CD4-positive, alpha-beta T cell (primary cell): Measurements from ENCODE around the gene PPDPF. TPM values are rescaled to one million over a fixed set of nuclear protein-coding genes. Genes with fewer than 3 reads are reported as not detected.

Experiments
- ATAC-seq: fragments of 200-7000 bp; cut with Tn5 transposase; one replicate; pipeline ENCODE4 v1.10.0; 2022; ENCODE audit warnings: mild to moderate bottlenecking; ENCODE audit not compliant: poor library complexity
- CTCF ChIA-PET: fragments of 350-600 bp; sonication (Branson Sonifier 250); formaldehyde crosslinking; loops from one replicate; lab custom pipeline; 2021; ENCODE audit warnings: antibody characterized with exemption, inconsistent platforms; lab: Charles Lee
- POLR2A ChIA-PET: fragments of 350-600 bp; sonication (Branson Sonifier 250); formaldehyde crosslinking; loops from one replicate; lab custom pipeline; 2021; ENCODE audit warnings: antibody characterized with exemption, inconsistent platforms; lab: Charles Lee
- DNase-seq, 14 experiments: peaks; one replicate each; pipeline ENCODE4 v3.0.0-alpha.2; 2013 to 2020; ENCODE audit warnings: mixed read lengths in 2 of 14
- H3K27ac ChIP-seq, 2 donors: one replicate each; pipeline versions ENCODE4 v1.5.1 to v1.7.0; 2013; ENCODE audit warnings: low read length in 2 of 2, low read depth in 1 of 2, mild to moderate bottlenecking in 1 of 2
- H3K27me3 ChIP-seq, 2 experiments: 1 replicate in 1 of 2; 2 replicates in 1 of 2; pipeline versions ENCODE4 v1.6.1 to v1.7.0; 2013; ENCODE audit warnings: low read length in 2 of 2, control low read depth in 1 of 2, mild to moderate bottlenecking in 1 of 2, moderate library complexity in 1 of 2; ENCODE audit not compliant: insufficient read depth in 2 of 2, control insufficient read depth in 1 of 2
- H3K36me3 ChIP-seq: one replicate; pipeline ENCODE4 v1.6.1; 2013; ENCODE audit warnings: low read length, control low read depth; ENCODE audit not compliant: insufficient read depth
- H3K4me1 ChIP-seq: one replicate; pipeline ENCODE4 v1.6.1; 2013; ENCODE audit warnings: low read length, control low read depth; ENCODE audit not compliant: insufficient read depth
- H3K4me3 ChIP-seq: one replicate; pipeline ENCODE4 v1.5.1; 2013; ENCODE audit warnings: mild to moderate bottlenecking, low read length, moderate library complexity
- H3K9me3 ChIP-seq, 2 experiments: 1 replicate in 1 of 2; 2 replicates in 1 of 2; pipeline versions ENCODE4 v1.6.1 to v1.7.0; 2013; ENCODE audit warnings: low read length in 2 of 2, mild to moderate bottlenecking in 2 of 2, control low read depth in 1 of 2, moderate library complexity in 1 of 2; ENCODE audit not compliant: control insufficient read depth in 1 of 2, insufficient read depth in 1 of 2
- H3K27ac Mint-ChIP-seq: one replicate; pipeline ENCODE4 v1.8.0; 2020; ENCODE audit warnings: mixed read lengths
- H3K27me3 Mint-ChIP-seq: one replicate; pipeline ENCODE4 v1.8.0; 2021; ENCODE audit warnings: mixed read lengths
- H3K36me3 Mint-ChIP-seq: one replicate; pipeline ENCODE4 v1.8.0; 2021; ENCODE audit warnings: low read depth, mixed read lengths
- H3K4me1 Mint-ChIP-seq: one replicate; pipeline ENCODE4 v1.8.0; 2021; ENCODE audit warnings: low read depth, mixed read lengths
- H3K4me3 Mint-ChIP-seq: one replicate; pipeline ENCODE4 v1.8.0; 2020; ENCODE audit warnings: mild to moderate bottlenecking, mixed read lengths
- H3K9me3 Mint-ChIP-seq: one replicate; pipeline ENCODE4 v1.8.0; 2020; ENCODE audit warnings: mixed read lengths
- intact Hi-C, 2 experiments: fragments of 100-400 bp; cut with DNase I in 1 of 2; cut with micrococcal nuclease in 1 of 2; formaldehyde crosslinking; loops; one replicate each; pipeline versions ENCODE4 v1.15.1 to v1.9.0; 2023 to 2025; cut with DNase I, micrococcal nuclease
- total RNA-seq, 174 experiments: library from RNA in 2 of 174; stranded (reverse) in 2 of 174; gene quantifications; one replicate each; pipeline ENCODE4 v1.2.3 and lab custom pipeline; 2021 to 2026
- TF ChIP-seq, protein P1 (sequence below): fragments of 200-600 bp; IDR thresholded peaks from one replicate; pipeline ENCODE4 v1.8.0; 2022; ENCODE audit warnings: antibody characterized with exemption, mild to moderate bottlenecking

The PPDPF gene
- total RNA-seq, 2 experiments from 2014 or later, result 249 to 251 TPM

DNA sequence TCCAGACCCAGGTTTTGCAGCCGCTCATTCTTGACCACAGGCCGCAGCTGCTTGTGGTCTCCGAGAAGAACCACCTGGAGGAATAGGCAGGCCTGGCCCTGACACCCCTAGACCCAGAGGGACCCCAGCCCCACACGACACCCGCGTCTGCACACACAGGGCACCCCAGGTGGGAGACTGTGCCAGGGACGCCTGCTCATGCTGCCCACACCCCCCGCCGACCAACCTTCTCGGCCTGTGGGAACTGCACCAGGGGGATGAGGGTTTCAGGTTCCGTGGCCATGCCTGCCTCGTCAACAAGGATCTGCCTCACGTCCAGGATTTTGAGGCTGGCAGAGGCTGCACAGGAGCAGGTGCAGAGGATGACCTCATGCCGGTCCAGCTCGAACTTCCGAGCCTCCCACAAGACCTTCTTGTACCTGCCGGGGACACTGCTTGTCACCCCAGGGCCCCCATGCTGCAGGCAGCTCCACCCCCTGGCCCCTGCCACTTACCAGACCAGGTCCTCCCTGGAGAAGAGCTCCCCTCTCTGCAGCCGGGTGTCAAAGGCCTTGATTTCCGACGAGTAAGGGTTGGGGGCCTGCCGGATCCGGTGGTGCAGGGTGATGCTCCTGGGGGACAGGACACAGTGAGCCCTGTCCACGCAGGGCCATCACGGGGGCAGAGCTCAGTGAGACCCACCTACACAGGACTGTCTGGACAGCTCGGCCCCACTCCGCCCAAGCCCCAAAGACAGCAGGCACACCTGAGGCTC, 40.5 kb downstream of the PPDPF start:
- H3K4me3 Mint-ChIP-seq, result no peak overlapping the region
- no peak overlapping the region for H3K27ac Mint-ChIP-seq
- POLR2A ChIA-PET, result no interaction called here
- ATAC-seq (no peak), DNase-seq (no peak)
- H3K27me3 Mint-ChIP-seq, result no peaks in the 10 kb centered on the region
- peaks cover 48% of the 10 kb centered on the region for H3K36me3 ChIP-seq
- no peaks in the 10 kb centered on the region for H3K9me3 Mint-ChIP-seq
- H3K9me3 ChIP-seq, result peaks cover 0 to 3% of the 10 kb centered on the region in 2 experiments
- no peaks in the 10 kb centered on the region for H3K27me3 ChIP-seq
- CTCF ChIA-PET, result interaction anchor here (1.0 kb wide), 1 partner anchor 9 kb away, joined by 3 read pairs; no protein-coding TSS in a partner anchor
- no peaks in the 10 kb centered on the region for H3K4me1 Mint-ChIP-seq
- H3K27ac ChIP-seq, result no peak overlapping the region
- H3K4me3 ChIP-seq, result no peak overlapping the region
- intact Hi-C loops, result no loop called here
- TF ChIP-seq, protein P1, sequence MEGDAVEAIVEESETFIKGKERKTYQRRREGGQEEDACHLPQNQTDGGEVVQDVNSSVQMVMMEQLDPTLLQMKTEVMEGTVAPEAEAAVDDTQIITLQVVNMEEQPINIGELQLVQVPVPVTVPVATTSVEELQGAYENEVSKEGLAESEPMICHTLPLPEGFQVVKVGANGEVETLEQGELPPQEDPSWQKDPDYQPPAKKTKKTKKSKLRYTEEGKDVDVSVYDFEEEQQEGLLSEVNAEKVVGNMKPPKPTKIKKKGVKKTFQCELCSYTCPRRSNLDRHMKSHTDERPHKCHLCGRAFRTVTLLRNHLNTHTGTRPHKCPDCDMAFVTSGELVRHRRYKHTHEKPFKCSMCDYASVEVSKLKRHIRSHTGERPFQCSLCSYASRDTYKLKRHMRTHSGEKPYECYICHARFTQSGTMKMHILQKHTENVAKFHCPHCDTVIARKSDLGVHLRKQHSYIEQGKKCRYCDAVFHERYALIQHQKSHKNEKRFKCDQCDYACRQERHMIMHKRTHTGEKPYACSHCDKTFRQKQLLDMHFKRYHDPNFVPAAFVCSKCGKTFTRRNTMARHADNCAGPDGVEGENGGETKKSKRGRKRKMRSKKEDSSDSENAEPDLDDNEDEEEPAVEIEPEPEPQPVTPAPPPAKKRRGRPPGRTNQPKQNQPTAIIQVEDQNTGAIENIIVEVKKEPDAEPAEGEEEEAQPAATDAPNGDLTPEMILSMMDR, result no peak
- peaks cover 11% of the 10 kb centered on the region for H3K36me3 Mint-ChIP-seq
- H3K4me1 ChIP-seq, result no peaks in the 10 kb centered on the region

DNA sequence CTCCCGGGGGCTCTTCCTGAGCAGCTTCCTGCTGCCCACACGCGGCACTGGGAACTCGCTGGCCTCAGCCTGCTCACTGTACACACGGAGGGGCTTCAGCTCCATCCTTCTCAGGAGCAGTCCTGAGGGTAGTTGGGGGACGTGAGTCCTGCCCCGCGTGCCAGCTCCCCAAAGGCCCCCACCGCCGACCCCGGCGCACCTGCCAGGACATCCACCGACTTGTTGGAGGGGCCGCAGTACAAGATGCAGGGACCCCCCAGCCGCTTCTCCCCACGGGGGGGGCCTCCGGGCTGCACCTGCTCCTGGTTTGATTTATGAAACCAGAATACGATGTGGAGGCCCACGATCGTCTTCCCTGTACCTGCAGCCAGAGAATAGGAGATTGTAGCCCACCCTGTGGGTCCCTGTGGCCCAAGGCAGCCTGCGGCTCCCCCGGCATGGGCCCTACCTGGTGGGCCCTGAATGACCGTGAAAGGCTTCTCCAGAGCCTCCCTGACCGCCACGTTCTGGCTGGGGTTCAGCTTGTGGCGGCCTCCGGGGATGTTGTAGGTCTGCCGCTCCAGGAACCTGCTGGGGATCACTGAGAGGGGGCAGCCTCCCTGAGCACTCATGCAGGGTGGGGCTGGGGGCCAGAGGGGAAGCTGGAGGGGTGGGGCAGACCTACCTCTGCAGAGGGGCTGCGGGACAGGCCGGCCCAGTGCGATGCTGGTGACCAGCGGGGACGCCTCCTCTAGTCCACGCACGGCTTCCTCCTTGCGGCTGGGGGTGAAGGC, 41.2 kb downstream of the PPDPF start:
- no peaks in the 10 kb centered on the region for H3K9me3 Mint-ChIP-seq
- ChIA-PET POLR2A (interaction anchor here (1.1 kb wide), 1 partner anchor 80 kb away, joined by 3 read pairs; no protein-coding TSS in a partner anchor), CTCF (interaction anchor here (1.0 kb wide), 1 partner anchor 10 kb away, joined by 3 read pairs; no protein-coding TSS in a partner anchor)
- no peaks in the 10 kb centered on the region for H3K27me3 Mint-ChIP-seq
- Histone ChIP-seq H3K36me3 (peaks cover 48% of the 10 kb centered on the region), H3K27ac (no peak overlapping the region), H3K4me3 (no peak overlapping the region), H3K4me1 (peaks cover 1% of the 10 kb centered on the region), H3K9me3 (peaks cover 0 to 3% of the 10 kb centered on the region in 2 experiments), H3K27me3 (no peaks in the 10 kb centered on the region)
- peaks cover 11% of the 10 kb centered on the region for H3K36me3 Mint-ChIP-seq
- TF ChIP-seq, protein P1, result no peak
- H3K4me1 Mint-ChIP-seq, result no peaks in the 10 kb centered on the region
- ATAC-seq (no peak), DNase-seq (no peak)
- no peak overlapping the region for H3K27ac Mint-ChIP-seq
- intact Hi-C loops, result no loop called here
- no peak overlapping the region for H3K4me3 Mint-ChIP-seq

DNA sequence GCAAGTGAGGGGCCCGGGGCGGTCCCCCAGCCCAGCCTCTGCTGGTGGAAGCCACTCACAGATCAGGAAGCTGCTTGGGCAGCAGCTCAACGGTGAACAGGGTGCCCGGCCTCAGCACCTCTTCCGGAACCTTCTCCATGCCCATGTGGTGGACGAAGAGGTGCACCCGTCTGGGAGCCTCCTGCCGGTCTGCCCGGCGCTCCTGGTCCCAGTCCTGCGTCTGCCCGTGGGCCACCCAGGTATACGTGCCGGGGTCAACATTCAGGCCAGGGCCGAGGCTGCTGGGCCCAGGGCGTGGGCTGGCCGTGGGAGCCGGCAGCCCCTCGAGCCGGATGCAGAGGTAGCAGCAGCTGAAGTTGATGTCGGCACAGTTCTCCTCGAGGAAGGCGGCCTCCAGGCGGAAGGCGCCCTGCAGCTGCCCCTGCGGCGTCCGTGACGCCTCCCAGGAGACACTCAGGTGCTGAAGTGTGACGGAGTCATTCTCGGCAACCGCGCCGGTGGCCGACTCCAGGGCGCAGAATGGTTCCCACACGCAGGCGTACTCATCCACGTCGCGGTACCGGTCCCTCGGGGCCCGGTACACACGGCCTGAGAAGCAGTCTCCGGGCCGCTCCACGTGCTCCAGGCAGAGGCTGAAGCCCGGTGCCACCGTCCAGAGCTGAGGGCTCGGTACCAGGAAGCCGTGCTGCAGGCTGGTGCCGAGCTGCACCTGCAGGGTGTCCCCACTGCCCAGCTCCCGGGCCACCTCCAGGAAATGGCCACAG, 42.1 kb downstream of the PPDPF start:
- no peak overlapping the region for H3K4me3 Mint-ChIP-seq
- Histone ChIP-seq H3K27ac (no peak overlapping the region), H3K27me3 (no peaks in the 10 kb centered on the region), H3K36me3 (peaks cover 48% of the 10 kb centered on the region), H3K9me3 (peaks cover 0 to 3% of the 10 kb centered on the region in 2 experiments), H3K4me1 (peaks cover 10% of the 10 kb centered on the region), H3K4me3 (no peak overlapping the region)
- no peak for ATAC-seq
- H3K9me3 Mint-ChIP-seq, result no peaks in the 10 kb centered on the region
- ChIA-PET CTCF (no interaction called here), POLR2A (interaction anchor here (1.1 kb wide), 1 partner anchor 79 kb away, joined by 3 read pairs; no protein-coding TSS in a partner anchor)
- H3K27ac Mint-ChIP-seq, result no peak overlapping the region
- peaks cover 4% of the 10 kb centered on the region for H3K4me1 Mint-ChIP-seq
- H3K36me3 Mint-ChIP-seq, result peaks cover 11% of the 10 kb centered on the region
- intact Hi-C loops, result no loop called here
- H3K27me3 Mint-ChIP-seq, result no peaks in the 10 kb centered on the region
- DNase-seq, result no peak
- TF ChIP-seq, protein P1, result no peak
